Liver (tissue), 9 donors: ENCODE results near the gene THBD. TPM values are rescaled to one million over a fixed set of nuclear protein-coding genes. Genes with fewer than 3 reads are reported as not detected.

ENCODE experiments used
- DNase-seq: peaks from one replicate; pipeline ENCODE4 v3.0.0-alpha.2; 2017; ENCODE audit warnings: low spot score
- H3K27ac ChIP-seq, 2 donors: one replicate each; pipeline ENCODE4 v1.7.0; 2013; ENCODE audit warnings: inconsistent platforms in 2 of 2, low read length in 2 of 2, control low read depth in 1 of 2, low read depth in 1 of 2, mild to moderate bottlenecking in 1 of 2
- H3K27me3 ChIP-seq, 4 donors: one replicate each; pipeline versions ENCODE4 v1.6.1 to v1.7.0; 2013; ENCODE audit warnings: low read length in 3 of 4, inconsistent platforms in 1 of 4, mild to moderate bottlenecking in 1 of 4, moderate library complexity in 1 of 4; ENCODE audit not compliant: control insufficient read depth in 4 of 4, insufficient read depth in 4 of 4
- H3K36me3 ChIP-seq, 4 donors: one replicate each; pipeline versions ENCODE4 v1.6.1 to v1.7.0; 2013; ENCODE audit warnings: low read length in 3 of 4, mild to moderate bottlenecking in 3 of 4, low read depth in 1 of 4, moderate library complexity in 1 of 4; ENCODE audit not compliant: control insufficient read depth in 4 of 4, insufficient read depth in 3 of 4
- H3K4me1 ChIP-seq, 4 donors: one replicate each; pipeline versions ENCODE4 v1.6.1 to v1.7.0; 2013; ENCODE audit warnings: low read length in 3 of 4, mild to moderate bottlenecking in 3 of 4, moderate library complexity in 1 of 4; ENCODE audit not compliant: control insufficient read depth in 4 of 4, insufficient read depth in 4 of 4
- H3K4me3 ChIP-seq, 3 donors: one replicate each; pipeline versions ENCODE4 v1.6.1 to v1.7.0; 2013; ENCODE audit warnings: low read length in 3 of 3, control low read depth in 1 of 3, low read depth in 1 of 3, mild to moderate bottlenecking in 1 of 3
- H3K9ac ChIP-seq, 2 donors: one replicate each; pipeline ENCODE4 v1.7.0; 2013; ENCODE audit warnings: low read length in 2 of 2, mild to moderate bottlenecking in 2 of 2, moderate library complexity in 2 of 2, control low read depth in 1 of 2, low read depth in 1 of 2
- H3K9me3 ChIP-seq, 4 donors: one replicate each; pipeline versions ENCODE4 v1.6.1 to v1.7.0; 2013; ENCODE audit warnings: low read length in 3 of 4; ENCODE audit not compliant: control insufficient read depth in 4 of 4
- ATF3 ChIP-seq: IDR thresholded peaks from 2 replicates; pipeline ENCODE4 v1.6.1; 2016; ENCODE audit warnings: antibody characterized with exemption
- EGR1 ChIP-seq, 2 donors: IDR thresholded peaks; 2 replicates each; pipeline ENCODE4 v1.6.1; 2016 to 2018; ENCODE audit warnings: antibody characterized with exemption in 2 of 2, low read depth in 2 of 2
- FOXA1 ChIP-seq: IDR thresholded peaks from 2 replicates; pipeline ENCODE4 v1.6.1; 2016; ENCODE audit warnings: antibody characterized with exemption
- FOXA2 ChIP-seq: IDR thresholded peaks from 2 replicates; pipeline ENCODE4 v1.6.1; 2016; ENCODE audit warnings: antibody characterized with exemption
- GABPA ChIP-seq, 2 donors: IDR thresholded peaks in 1 of 2; conservative IDR thresholded peaks in 1 of 2; 2 replicates each; pipeline ENCODE4 v1.6.1; 2016; ENCODE audit warnings: antibody characterized with exemption in 2 of 2, mild to moderate bottlenecking in 1 of 2, moderate library complexity in 1 of 2
- HNF4A ChIP-seq, 2 donors: conservative IDR thresholded peaks; 2 replicates each; pipeline ENCODE4 v1.6.1; 2016; ENCODE audit warnings: antibody characterized with exemption in 2 of 2, mild to moderate bottlenecking in 2 of 2
- HNF4G ChIP-seq: IDR thresholded peaks from 2 replicates; pipeline ENCODE4 v1.6.1; 2016; ENCODE audit warnings: antibody characterized with exemption
- JUND ChIP-seq, 2 donors: IDR thresholded peaks; 2 replicates each; pipeline ENCODE4 v1.6.1; 2016; ENCODE audit warnings: antibody characterized with exemption in 2 of 2
- REST ChIP-seq: IDR thresholded peaks from 2 replicates; pipeline ENCODE4 v1.6.1; 2016; ENCODE audit warnings: antibody characterized with exemption, mild to moderate bottlenecking
- RXRA ChIP-seq, 2 donors: IDR thresholded peaks; 2 replicates each; pipeline ENCODE4 v1.6.1; 2017 to 2018; ENCODE audit warnings: antibody characterized with exemption in 2 of 2, mild to moderate bottlenecking in 1 of 2
- SP1 ChIP-seq: IDR thresholded peaks from 2 replicates; pipeline ENCODE4 v1.6.1; 2018; ENCODE audit warnings: antibody characterized with exemption, mild to moderate bottlenecking
- TAF1 ChIP-seq: conservative IDR thresholded peaks from 2 replicates; pipeline ENCODE4 v1.6.1; 2016; ENCODE audit warnings: antibody characterized with exemption, mild to moderate bottlenecking
- WGBS: extraction: QIAGEN DNeasy Blood & Tissue Kit; methylation state at CpG from one replicate; pipeline ENCODE4 v1.1.7; 2013; 5-methylcytosine and 5-hydroxymethylcytosine counted together
- polyA plus RNA-seq, 2 donors: library from polyadenylated mRNA; stranded (reverse) in 1 of 2; unstranded in 1 of 2; fragments of 200-250 nt in 1 of 2; fragments of >200 nt in 1 of 2; fragmentation: Nextera tagmentation in 1 of 2; extraction: Ambion mirVana in 1 of 2; gene quantifications; one replicate each; pipeline versions ENCODE4 v1.2.1 to v1.2.3, GENCODE V29; 2013 to 2015
- total RNA-seq, 2 donors: library from RNA; depleted of rRNA; stranded (reverse); fragments of >200 nt; gene quantifications; one replicate each; pipeline ENCODE4 v1.2.3, GENCODE V29; 2014
- TF ChIP-seq, protein P1 (sequence below): IDR thresholded peaks from 2 replicates; pipeline ENCODE4 v1.6.1; 2016; ENCODE audit warnings: antibody characterized with exemption
- donor health status: healthy.
- donor health status: healthy.
- donor health status: healthy.
- donor health status: healthy.
- donor health status: healthy.

Gene THBD
- total and polyA plus RNA-seq, 4 donors, result 1.4 to 6.6 (median 3.1) TPM

- Histone ChIP-seq H3K9me3 (no peaks in the 10 kb centered on the region), H3K9ac (no peak overlapping the region), H3K27ac (no peak overlapping the region), H3K4me3 (no peak overlapping the region), H3K4me1 (no peaks in the 10 kb centered on the region), H3K36me3 (no peaks in the 10 kb centered on the region), H3K27me3 (no peaks in the 10 kb centered on the region)
- TF ChIP-seq RXRA (IDR thresholded peaks at IDR 0.05) (no peak), TAF1 (no peak)
- 82% methylated on average over 11 of the region's 11 CpGs for WGBS
- DNase-seq, result no peak
Measured at GRCh38 chr20:23096986-23097520, 47.6 kb upstream of the THBD start.

- H3K4me1 ChIP-seq, result no peaks in the 10 kb centered on the region
- no peak overlapping the region for H3K27ac ChIP-seq
- no peak overlapping the region for H3K9ac ChIP-seq
- H3K9me3 ChIP-seq, result no peaks in the 10 kb centered on the region
- no peaks in the 10 kb centered on the region for H3K36me3 ChIP-seq
- no peak for DNase-seq
- WGBS, result 84% methylated on average over 3 of the region's 3 CpGs
- no peaks in the 10 kb centered on the region for H3K27me3 ChIP-seq
- no peak overlapping the region for H3K4me3 ChIP-seq
- TF ChIP-seq HNF4G, result no peak
- TF ChIP-seq EGR1 (IDR thresholded peaks at IDR 0.05; ENCODE audit: low read depth in 2 of 2), result no peak
- no peak for TF ChIP-seq HNF4A (conservative IDR thresholded peaks at IDR 0.05)
- TF ChIP-seq JUND (IDR thresholded peaks at IDR 0.05), result no peak
- TF ChIP-seq FOXA2, result no peak
- no peak for TF ChIP-seq RXRA (IDR thresholded peaks at IDR 0.05)
- TF ChIP-seq ATF3, result no peak
- TF ChIP-seq FOXA1, result no peak
- no peak for TF ChIP-seq REST
- TF ChIP-seq, protein P1, sequence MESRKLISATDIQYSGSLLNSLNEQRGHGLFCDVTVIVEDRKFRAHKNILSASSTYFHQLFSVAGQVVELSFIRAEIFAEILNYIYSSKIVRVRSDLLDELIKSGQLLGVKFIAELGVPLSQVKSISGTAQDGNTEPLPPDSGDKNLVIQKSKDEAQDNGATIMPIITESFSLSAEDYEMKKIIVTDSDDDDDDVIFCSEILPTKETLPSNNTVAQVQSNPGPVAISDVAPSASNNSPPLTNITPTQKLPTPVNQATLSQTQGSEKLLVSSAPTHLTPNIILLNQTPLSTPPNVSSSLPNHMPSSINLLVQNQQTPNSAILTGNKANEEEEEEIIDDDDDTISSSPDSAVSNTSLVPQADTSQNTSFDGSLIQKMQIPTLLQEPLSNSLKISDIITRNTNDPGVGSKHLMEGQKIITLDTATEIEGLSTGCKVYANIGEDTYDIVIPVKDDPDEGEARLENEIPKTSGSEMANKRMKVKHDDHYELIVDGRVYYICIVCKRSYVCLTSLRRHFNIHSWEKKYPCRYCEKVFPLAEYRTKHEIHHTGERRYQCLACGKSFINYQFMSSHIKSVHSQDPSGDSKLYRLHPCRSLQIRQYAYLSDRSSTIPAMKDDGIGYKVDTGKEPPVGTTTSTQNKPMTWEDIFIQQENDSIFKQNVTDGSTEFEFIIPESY, result no peak
- TF ChIP-seq SP1, result no peak
Measured at GRCh38 chr20:23096097-23096496, 46.6 kb upstream of the THBD start.

GRCh38 chr20:23095499-23095898 lies 46.0 kb upstream of the THBD start:
- Histone ChIP-seq H3K27ac (no peak overlapping the region), H3K9me3 (no peaks in the 10 kb centered on the region), H3K36me3 (no peaks in the 10 kb centered on the region), H3K27me3 (no peaks in the 10 kb centered on the region), H3K9ac (no peak overlapping the region), H3K4me3 (no peak overlapping the region), H3K4me1 (no peaks in the 10 kb centered on the region)
- 74% methylated on average over 3 of the region's 3 CpGs for WGBS
- DNase-seq, result no peak
- TF ChIP-seq ATF3 (no peak), HNF4G (no peak), REST (no peak), GABPA (IDR thresholded peaks at IDR 0.05 in 1 of 2, conservative IDR thresholded peaks at IDR 0.05 in 1 of 2) (no peak), HNF4A (conservative IDR thresholded peaks at IDR 0.05) (no peak), TAF1 (no peak), FOXA1 (no peak)
